Natural killer cell (primary cell): Measurements from ENCODE around the gene KLK8. TPM values are rescaled to one million over a fixed set of nuclear protein-coding genes. Genes with fewer than 3 reads are reported as not detected.

Source experiments
- ATAC-seq, 3 donors: fragments of 150-1000 bp in 2 of 3; fragments of 200-7000 bp in 1 of 3; cut with Tn5 transposase; 1 replicate in 1 of 3; 2 replicates in 2 of 3; pipeline ENCODE4 v1.10.0; 2021; ENCODE audit warnings: mild to moderate bottlenecking in 2 of 3, moderate library complexity in 2 of 3
- DNase-seq, 2 donors: peaks; one replicate each; pipeline versions ENCODE4 v3.0.0 to v3.0.0-alpha.2; 2013 to 2021; ENCODE audit warnings: mixed read lengths in 1 of 2
- H3K27ac ChIP-seq: one replicate; pipeline ENCODE4 v1.5.1; 2013; ENCODE audit warnings: mild to moderate bottlenecking, low read length
- H3K27me3 ChIP-seq: one replicate; pipeline ENCODE4 v1.6.1; 2013; ENCODE audit warnings: low read length; ENCODE audit not compliant: control insufficient read depth, insufficient read depth
- H3K36me3 ChIP-seq: one replicate; pipeline ENCODE4 v1.6.1; 2013; ENCODE audit warnings: low read length; ENCODE audit not compliant: control insufficient read depth, insufficient read depth
- H3K4me1 ChIP-seq: one replicate; pipeline ENCODE4 v1.6.1; 2013; ENCODE audit warnings: low read length; ENCODE audit not compliant: control insufficient read depth, insufficient read depth
- H3K4me3 ChIP-seq: one replicate; pipeline ENCODE4 v1.5.1; 2013; ENCODE audit warnings: low read length
- H3K9me3 ChIP-seq: one replicate; pipeline ENCODE4 v1.6.1; 2013; ENCODE audit warnings: low read length; ENCODE audit not compliant: control insufficient read depth, insufficient read depth
- H3K27ac Mint-ChIP-seq, 2 donors: one replicate each; pipeline ENCODE4 v1.8.0; 2022; ENCODE audit warnings: mild to moderate bottlenecking in 2 of 2, mixed read lengths in 2 of 2, moderate library complexity in 1 of 2
- H3K27me3 Mint-ChIP-seq, 2 donors: one replicate each; pipeline ENCODE4 v1.8.0; 2022; ENCODE audit warnings: low read depth in 2 of 2, mixed read lengths in 2 of 2
- H3K36me3 Mint-ChIP-seq: one replicate; pipeline ENCODE4 v1.8.0; 2022; ENCODE audit warnings: mixed read lengths
- H3K4me1 Mint-ChIP-seq, 2 donors: one replicate each; pipeline ENCODE4 v1.8.0; 2022; ENCODE audit warnings: mixed read lengths in 2 of 2
- H3K4me3 Mint-ChIP-seq: one replicate; pipeline ENCODE4 v1.8.0; 2022; ENCODE audit warnings: mild to moderate bottlenecking, moderate library complexity, mixed read lengths
- H3K9me3 Mint-ChIP-seq, 2 donors: one replicate each; pipeline ENCODE4 v1.8.0; 2022; ENCODE audit warnings: mixed read lengths in 2 of 2
- CTCF ChIP-seq: fragments of 200-600 bp; IDR thresholded peaks from one replicate; pipeline ENCODE4 v1.8.0; 2022; ENCODE audit warnings: antibody characterized with exemption
- WGBS: methylation state at CpG from one replicate; pipeline ENCODE4 v1.1.7; 2013; ENCODE audit warnings: missing lambda C conversion rate; ENCODE audit not compliant: insufficient coverage; 5-methylcytosine and 5-hydroxymethylcytosine counted together
- intact Hi-C: fragments of 100-400 bp; cut with micrococcal nuclease; formaldehyde crosslinking; loops from one replicate; pipeline ENCODE4 v1.14.2; 2022
- total RNA-seq, 4 donors: library from RNA; stranded (reverse); fragments of 120-200 nt in 1 of 4; gene quantifications; one replicate each; pipeline versions ENCODE4 v1.2.3 to v1.2.4, GENCODE V29; 2013 to 2022

KLK8 gene
- total RNA-seq, 3 donors from 2014 or later (not counting 1 experiment from before 2014, with no cell fraction given): not detected

GRCh38 chr19:51000426-51000825 lies 978 bp downstream of the KLK8 start:
- ATAC-seq (no peak), DNase-seq (no peak)
- 88% methylated on average over 10 of the region's 10 CpGs for WGBS
- no peaks in the 10 kb centered on the region for H3K4me1 ChIP-seq
- Mint-ChIP-seq H3K9me3 (no peaks in the 10 kb centered on the region), H3K27me3 (peaks cover 34 to 45% of the 10 kb centered on the region in 2 donors), H3K27ac (no peak overlapping the region), H3K4me1 (peaks cover 0 to 6% of the 10 kb centered on the region in 2 donors), H3K4me3 (no peak overlapping the region), H3K36me3 (no peaks in the 10 kb centered on the region)
- no peak overlapping the region for H3K27ac ChIP-seq
- no peaks in the 10 kb centered on the region for H3K36me3 ChIP-seq
- intact Hi-C loops: no loop called here
- TF ChIP-seq CTCF: no peak
- H3K27me3 ChIP-seq: peaks cover 5% of the 10 kb centered on the region
- H3K9me3 ChIP-seq: no peaks in the 10 kb centered on the region
- no peak overlapping the region for H3K4me3 ChIP-seq

DNA sequence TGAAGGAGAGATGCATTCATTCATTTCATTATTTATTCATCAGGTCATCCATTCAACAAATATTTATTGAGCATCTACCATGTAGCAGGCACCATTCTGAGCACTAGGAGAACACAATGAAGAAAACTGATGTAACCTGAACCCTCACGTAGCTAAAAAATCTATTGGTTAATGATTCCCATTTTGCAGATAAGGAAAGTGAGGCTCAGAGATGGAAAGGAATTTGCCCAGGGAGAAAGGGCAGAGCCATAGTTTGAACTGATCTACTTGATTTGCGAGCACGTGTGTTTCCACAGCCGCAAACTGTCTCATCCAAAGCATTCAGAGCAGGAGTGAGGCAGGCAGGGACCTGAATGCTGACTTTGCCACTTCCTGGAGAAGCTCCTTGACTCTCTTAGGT lies 2.7 kb downstream of the KLK8 start:
- Histone ChIP-seq H3K27ac (no peak overlapping the region), H3K27me3 (peaks cover 5% of the 10 kb centered on the region), H3K4me1 (no peaks in the 10 kb centered on the region), H3K4me3 (no peak overlapping the region), H3K36me3 (no peaks in the 10 kb centered on the region), H3K9me3 (no peaks in the 10 kb centered on the region)
- H3K9me3 Mint-ChIP-seq: no peaks in the 10 kb centered on the region
- H3K27ac Mint-ChIP-seq: no peak overlapping the region
- ATAC-seq: no peak
- no peak for TF ChIP-seq CTCF
- H3K4me1 Mint-ChIP-seq: peaks cover 0 to 6% of the 10 kb centered on the region in 2 donors
- peaks cover 30 to 37% of the 10 kb centered on the region in 2 donors for H3K27me3 Mint-ChIP-seq
- 84% methylated on average over 4 of the region's 4 CpGs for WGBS
- intact Hi-C loops: no loop called here
- DNase-seq: no peak
- H3K4me3 Mint-ChIP-seq: no peak overlapping the region
- no peaks in the 10 kb centered on the region for H3K36me3 Mint-ChIP-seq

GRCh38 chr19:50998061-50998460 lies 3.3 kb downstream of the KLK8 start:
- Mint-ChIP-seq H3K36me3 (no peaks in the 10 kb centered on the region), H3K4me3 (no peak overlapping the region), H3K9me3 (no peaks in the 10 kb centered on the region), H3K4me1 (peaks cover 0 to 6% of the 10 kb centered on the region in 2 donors), H3K27ac (no peak overlapping the region), H3K27me3 (peaks cover 27 to 37% of the 10 kb centered on the region in 2 donors)
- H3K4me3 ChIP-seq: no peak overlapping the region
- TF ChIP-seq CTCF: no peak
- H3K36me3 ChIP-seq: no peaks in the 10 kb centered on the region
- peaks cover 5% of the 10 kb centered on the region for H3K27me3 ChIP-seq
- DNase-seq (no peak), ATAC-seq (no peak)
- H3K4me1 ChIP-seq: no peaks in the 10 kb centered on the region
- H3K27ac ChIP-seq: no peak overlapping the region
- intact Hi-C loops: no loop called here
- no peaks in the 10 kb centered on the region for H3K9me3 ChIP-seq
- WGBS: 56% methylated on average over 2 of the region's 5 CpGs

DNA sequence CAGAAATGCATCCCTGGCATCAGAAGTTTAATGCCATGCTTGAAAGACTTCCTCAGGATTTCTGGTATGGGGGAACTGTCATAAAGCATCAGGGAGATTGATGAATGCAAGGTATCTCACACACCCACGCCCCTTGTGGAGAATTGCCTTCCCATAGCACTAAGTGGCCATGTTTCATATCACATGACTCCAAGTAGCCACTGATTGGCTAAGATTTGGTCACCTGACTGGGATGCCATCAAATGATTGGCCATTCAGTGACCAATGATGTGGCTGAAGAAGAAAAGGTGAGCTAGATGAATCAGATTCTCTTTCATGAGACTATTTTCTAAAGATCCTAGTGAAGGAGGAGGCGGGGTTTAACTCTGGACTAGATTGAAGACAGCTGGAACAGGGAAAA lies 7.3 kb downstream of the KLK8 start:
- no peaks in the 10 kb centered on the region for H3K27me3 ChIP-seq
- Mint-ChIP-seq H3K27ac (no peak overlapping the region), H3K4me3 (no peak overlapping the region), H3K9me3 (no peaks in the 10 kb centered on the region), H3K36me3 (no peaks in the 10 kb centered on the region), H3K4me1 (no peaks in the 10 kb centered on the region), H3K27me3 (peaks cover 18 to 32% of the 10 kb centered on the region in 2 donors)
- ATAC-seq (no peak), DNase-seq (no peak)
- intact Hi-C loops: no loop called here
- no peak for TF ChIP-seq CTCF
- no peaks in the 10 kb centered on the region for H3K4me1 ChIP-seq
- no peak overlapping the region for H3K27ac ChIP-seq
- 79% methylated on average over 2 of the region's 2 CpGs for WGBS
- H3K4me3 ChIP-seq: no peak overlapping the region
- H3K36me3 ChIP-seq: no peaks in the 10 kb centered on the region
- no peaks in the 10 kb centered on the region for H3K9me3 ChIP-seq
